ENCODE measurements around the gene SEMA3A.
"Not testable (repeated sequence)": the region's sequence is repeated elsewhere in the genome, so short reads cannot be mapped to it uniquely, and the experiment has no call there.

DNA sequence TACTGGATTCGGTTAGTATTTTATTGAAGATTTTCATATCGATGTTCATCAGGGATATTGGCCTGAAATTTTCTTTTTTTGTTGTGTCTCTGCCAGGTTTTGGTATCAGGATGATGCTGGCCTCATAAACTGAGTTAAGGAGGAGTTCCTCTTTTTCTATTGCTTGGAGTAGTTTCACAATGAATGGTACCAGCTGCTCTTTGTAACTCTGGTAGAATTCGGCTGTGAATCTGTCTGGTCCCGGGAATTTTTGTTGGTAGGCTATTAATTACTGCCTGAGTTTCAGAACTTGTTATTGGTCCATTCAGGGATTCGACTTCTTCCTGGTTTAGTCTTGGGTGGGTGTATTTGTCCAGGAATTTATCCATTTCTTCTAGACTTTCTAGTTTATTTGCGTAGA lies 48.4 kb upstream of the SEMA3A start:
- not testable (repeated sequence) for TF ChIP-seq EP300, POLR2A (IDR thresholded peaks at IDR 0.05)
- TF ChIP-seq, protein P1, sequence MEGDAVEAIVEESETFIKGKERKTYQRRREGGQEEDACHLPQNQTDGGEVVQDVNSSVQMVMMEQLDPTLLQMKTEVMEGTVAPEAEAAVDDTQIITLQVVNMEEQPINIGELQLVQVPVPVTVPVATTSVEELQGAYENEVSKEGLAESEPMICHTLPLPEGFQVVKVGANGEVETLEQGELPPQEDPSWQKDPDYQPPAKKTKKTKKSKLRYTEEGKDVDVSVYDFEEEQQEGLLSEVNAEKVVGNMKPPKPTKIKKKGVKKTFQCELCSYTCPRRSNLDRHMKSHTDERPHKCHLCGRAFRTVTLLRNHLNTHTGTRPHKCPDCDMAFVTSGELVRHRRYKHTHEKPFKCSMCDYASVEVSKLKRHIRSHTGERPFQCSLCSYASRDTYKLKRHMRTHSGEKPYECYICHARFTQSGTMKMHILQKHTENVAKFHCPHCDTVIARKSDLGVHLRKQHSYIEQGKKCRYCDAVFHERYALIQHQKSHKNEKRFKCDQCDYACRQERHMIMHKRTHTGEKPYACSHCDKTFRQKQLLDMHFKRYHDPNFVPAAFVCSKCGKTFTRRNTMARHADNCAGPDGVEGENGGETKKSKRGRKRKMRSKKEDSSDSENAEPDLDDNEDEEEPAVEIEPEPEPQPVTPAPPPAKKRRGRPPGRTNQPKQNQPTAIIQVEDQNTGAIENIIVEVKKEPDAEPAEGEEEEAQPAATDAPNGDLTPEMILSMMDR (IDR thresholded peaks at IDR 0.05) = not testable (repeated sequence)

All from sigmoid colon (tissue), 4 donors.